Thyroid gland (tissue), 4 donors: ENCODE data around the gene RTBDN.

Source experiments
- POLR2A ChIP-seq, 2 donors: fragments of 450-650 bp; IDR thresholded peaks; one replicate each; pipeline ENCODE4 v1.6.1; 2017; ENCODE audit warnings: antibody characterized with exemption in 2 of 2, mild to moderate bottlenecking in 2 of 2, moderate library complexity in 1 of 2
- TF ChIP-seq, protein P1 (sequence below), 6 experiments: fragments of 200-600 bp in 3 of 6; fragments of 450-650 bp in 3 of 6; sonication (generic) in 3 of 6; IDR thresholded peaks; one replicate each; pipeline ENCODE4 v1.5.1; 2016 to 2019; ENCODE audit warnings: antibody characterized with exemption in 6 of 6, mild to moderate bottlenecking in 2 of 6, inconsistent platforms in 1 of 6, moderate library complexity in 1 of 6

DNA sequence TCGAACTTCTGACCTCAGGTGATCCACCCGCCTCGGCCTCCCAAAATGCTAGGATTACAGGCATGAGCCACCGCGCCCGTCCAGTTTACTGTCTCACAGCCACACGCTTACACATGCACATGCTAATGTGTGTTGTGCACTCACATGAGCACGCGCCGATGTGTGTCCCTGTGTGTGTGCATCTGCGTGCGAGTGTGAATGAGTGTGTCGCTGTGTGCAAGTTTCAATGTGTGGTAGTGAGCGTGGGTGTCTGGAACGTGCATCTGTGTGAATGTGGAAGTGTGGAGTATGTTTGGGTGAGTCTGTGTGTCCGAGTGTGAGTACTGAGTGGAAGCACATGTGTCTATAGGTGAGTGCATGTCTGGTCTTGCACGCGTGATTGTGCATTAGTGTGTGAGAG is 8.1 kb upstream of the RTBDN start:
- TF ChIP-seq, protein P1, sequence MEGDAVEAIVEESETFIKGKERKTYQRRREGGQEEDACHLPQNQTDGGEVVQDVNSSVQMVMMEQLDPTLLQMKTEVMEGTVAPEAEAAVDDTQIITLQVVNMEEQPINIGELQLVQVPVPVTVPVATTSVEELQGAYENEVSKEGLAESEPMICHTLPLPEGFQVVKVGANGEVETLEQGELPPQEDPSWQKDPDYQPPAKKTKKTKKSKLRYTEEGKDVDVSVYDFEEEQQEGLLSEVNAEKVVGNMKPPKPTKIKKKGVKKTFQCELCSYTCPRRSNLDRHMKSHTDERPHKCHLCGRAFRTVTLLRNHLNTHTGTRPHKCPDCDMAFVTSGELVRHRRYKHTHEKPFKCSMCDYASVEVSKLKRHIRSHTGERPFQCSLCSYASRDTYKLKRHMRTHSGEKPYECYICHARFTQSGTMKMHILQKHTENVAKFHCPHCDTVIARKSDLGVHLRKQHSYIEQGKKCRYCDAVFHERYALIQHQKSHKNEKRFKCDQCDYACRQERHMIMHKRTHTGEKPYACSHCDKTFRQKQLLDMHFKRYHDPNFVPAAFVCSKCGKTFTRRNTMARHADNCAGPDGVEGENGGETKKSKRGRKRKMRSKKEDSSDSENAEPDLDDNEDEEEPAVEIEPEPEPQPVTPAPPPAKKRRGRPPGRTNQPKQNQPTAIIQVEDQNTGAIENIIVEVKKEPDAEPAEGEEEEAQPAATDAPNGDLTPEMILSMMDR (IDR thresholded peaks at IDR 0.05) = no peak
- TF ChIP-seq POLR2A (IDR thresholded peaks at IDR 0.05) = no peak
